ENCODE results near the gene EIF5A.

Gene EIF5A

GRCh38 chr17:7285679-7286078 lies 21.7 kb upstream of the EIF5A start:
- DNase-seq (ENCODE audit: low read depth), result no peak

- no peak for DNase-seq (ENCODE audit: low read depth)
Observed at GRCh38 chr17:7289256-7290032, 18.0 kb upstream of the EIF5A start.

GRCh38 chr17:7290166-7290565 lies 17.3 kb upstream of the EIF5A start:
- DNase-seq (ENCODE audit: low read depth), result no peak

- DNase-seq (ENCODE audit: low read depth), result no peak
Observed at GRCh38 chr17:7290685-7291084, 16.7 kb upstream of the EIF5A start.

GRCh38 chr17:7292194-7292593 lies 15.2 kb upstream of the EIF5A start:
- DNase-seq (ENCODE audit: low read depth), result no peak

- DNase-seq (ENCODE audit: low read depth), result no peak
Observed at GRCh38 chr17:7292729-7293128, 14.7 kb upstream of the EIF5A start.

- no peak for DNase-seq (ENCODE audit: low read depth)
Observed at GRCh38 chr17:7293159-7293558, 14.3 kb upstream of the EIF5A start.

GRCh38 chr17:7293816-7294613 lies 13.4 kb upstream of the EIF5A start:
- DNase-seq (ENCODE audit: low read depth), result no peak

- DNase-seq (ENCODE audit: low read depth), result peak; percentile 40
Observed at GRCh38 chr17:7294614-7295153, 12.7 kb upstream of the EIF5A start, which contains the start of gene YBX2. Gene YBX2 (minus strand): TSS chr17:7294639. CDS start chr17:7294500, 139 bp downstream.

- no peak for DNase-seq (ENCODE audit: low read depth)
Observed at GRCh38 chr17:7295230-7296180, 11.9 kb upstream of the EIF5A start.

- DNase-seq (ENCODE audit: low read depth), result peak; percentile 38
Observed at GRCh38 chr17:7296189-7296861, 11.1 kb upstream of the EIF5A start.

- DNase-seq (ENCODE audit: low read depth), result no peak
Observed at GRCh38 chr17:7304179-7304578, 3.2 kb upstream of the EIF5A start.

- no peak for DNase-seq (ENCODE audit: low read depth)
Observed at GRCh38 chr17:7307686-7308624, 527 bp downstream of the EIF5A start.

GRCh38 chr17:7308625-7309433 lies 1.4 kb downstream of the EIF5A start:
- DNase-seq (ENCODE audit: low read depth), result peak; percentile 66

- no peak for DNase-seq (ENCODE audit: low read depth)
Observed at GRCh38 chr17:7309628-7310027, 2.2 kb downstream of the EIF5A start.

GRCh38 chr17:7311110-7311705 lies 3.8 kb downstream of the EIF5A start:
- no peak for DNase-seq (ENCODE audit: low read depth)

GRCh38 chr17:7312432-7313087 lies 5.1 kb downstream of the EIF5A start:
- DNase-seq (ENCODE audit: low read depth), result no peak
